GM21576 (cell line): ENCODE results near the gene PMAIP1.
A peak's percentile ranks its signal among the peaks of the same experiment; 100 is the strongest.
"Not testable (repeated sequence)": the region's sequence is repeated elsewhere in the genome, so short reads cannot be mapped to it uniquely, and the experiment has no call there.

Experiments used
- ATAC-seq: cut with Tn5 transposase; IDR thresholded peaks from one replicate; pipeline ENCODE4 v1.9.1; 2021; ENCODE audit warnings: mild to moderate bottlenecking, moderate library complexity; ENCODE audit not compliant: unreplicated experiment

The PMAIP1 gene

GRCh38 chr18:59899298-59900221 lies at the start of gene PMAIP1:
Gene PMAIP1, plus strand, starts transcription at chr18:59899996. Its CDS starts 182 bp downstream, at chr18:59900178.
- peak; percentile 62 for ATAC-seq

- ATAC-seq, result no peak
These were observed 47.9 kb upstream of the PMAIP1 start for GRCh38 chr18:59851784-59852399.

GRCh38 chr18:59852548-59852947 lies 47.2 kb upstream of the PMAIP1 start:
- ATAC-seq, result no peak

GRCh38 chr18:59853380-59853779 lies 46.4 kb upstream of the PMAIP1 start:
- no peak for ATAC-seq

- not testable (repeated sequence) for ATAC-seq
These were observed 45.8 kb upstream of the PMAIP1 start for GRCh38 chr18:59853988-59854387.

- ATAC-seq, result no peak
These were observed 38.8 kb upstream of the PMAIP1 start for GRCh38 chr18:59861009-59861408.

- peak; percentile 80 for ATAC-seq
These were observed 37.6 kb upstream of the PMAIP1 start for GRCh38 chr18:59861963-59862819.

GRCh38 chr18:59865241-59865986 lies 34.4 kb upstream of the PMAIP1 start:
- no peak for ATAC-seq

- ATAC-seq, result no peak
These were observed 33.1 kb upstream of the PMAIP1 start for GRCh38 chr18:59866551-59867269.

GRCh38 chr18:59867337-59868104 lies 32.3 kb upstream of the PMAIP1 start:
- no peak for ATAC-seq

- ATAC-seq, result no peak
These were observed 29.1 kb upstream of the PMAIP1 start for GRCh38 chr18:59870623-59871130.

GRCh38 chr18:59871711-59872362 lies 28.0 kb upstream of the PMAIP1 start:
- no peak for ATAC-seq

- no peak for ATAC-seq
These were observed 26.2 kb upstream of the PMAIP1 start for GRCh38 chr18:59873641-59874040.

- ATAC-seq, result no peak
These were observed 25.6 kb upstream of the PMAIP1 start for GRCh38 chr18:59874166-59874565.

- peak; percentile 71 for ATAC-seq
These were observed 23.5 kb upstream of the PMAIP1 start for GRCh38 chr18:59876310-59876626.

GRCh38 chr18:59877361-59877760 lies 22.4 kb upstream of the PMAIP1 start:
- ATAC-seq, result no peak

- ATAC-seq, result peak; percentile 46
These were observed 21.2 kb upstream of the PMAIP1 start for GRCh38 chr18:59878644-59879043.
